Islet precursor cell (in vitro differentiated cells): ENCODE measurements around the gene CTIF.

Experiments
- DNase-seq: peaks from one replicate; pipeline ENCODE4 v3.0.0-alpha.2; 2018

Gene CTIF

GRCh38 chr18:48875942-48876511 lies 337.2 kb downstream of the CTIF start:
- DNase-seq: peak; percentile 95

GRCh38 chr18:48876590-48876989 lies 337.8 kb downstream of the CTIF start:
- DNase-seq: no peak

- DNase-seq: no peak
Observed at GRCh38 chr18:48877941-48878340, 339.1 kb downstream of the CTIF start.

- DNase-seq: peak; percentile 84
Observed at GRCh38 chr18:48878471-48878870, 339.6 kb downstream of the CTIF start.

GRCh38 chr18:48879008-48879431 lies 340.2 kb downstream of the CTIF start:
- peak; percentile 98 for DNase-seq

GRCh38 chr18:48880931-48881330 lies 342.1 kb downstream of the CTIF start:
- DNase-seq: peak; percentile 38

- peak; percentile 41 for DNase-seq
Observed at GRCh38 chr18:48882379-48882778, 343.5 kb downstream of the CTIF start.

GRCh38 chr18:48884306-48884705 lies 345.5 kb downstream of the CTIF start:
- peak; percentile 46 for DNase-seq

- no peak for DNase-seq
Observed at GRCh38 chr18:48884771-48885170, 345.9 kb downstream of the CTIF start.

- DNase-seq: peak; percentile 81
Observed at GRCh38 chr18:48885266-48885923, 346.6 kb downstream of the CTIF start.

- DNase-seq: no peak
Observed at GRCh38 chr18:48885924-48886400, 347.1 kb downstream of the CTIF start.

- DNase-seq: no peak
Observed at GRCh38 chr18:48886520-48887293, 347.9 kb downstream of the CTIF start.

GRCh38 chr18:48887294-48887904 lies 348.6 kb downstream of the CTIF start:
- DNase-seq: no peak

- DNase-seq: no peak
Observed at GRCh38 chr18:48887905-48888772, 349.3 kb downstream of the CTIF start.

- no peak for DNase-seq
Observed at GRCh38 chr18:48888773-48889080, 349.9 kb downstream of the CTIF start.

- DNase-seq: peak; percentile 84
Observed at GRCh38 chr18:48889115-48889941, 350.5 kb downstream of the CTIF start.

- no peak for DNase-seq
Observed at GRCh38 chr18:48889981-48890762, 351.3 kb downstream of the CTIF start.

GRCh38 chr18:48891721-48892120 lies 352.9 kb downstream of the CTIF start:
- DNase-seq: no peak

- DNase-seq: peak; percentile 48
Observed at GRCh38 chr18:48892146-48892855, 353.5 kb downstream of the CTIF start.

GRCh38 chr18:48893061-48893607 lies 354.3 kb downstream of the CTIF start:
- peak; percentile 45 for DNase-seq
